LNCaP clone FGC (cell line): ENCODE data around the gene SLC24A3.

Experiments used
- DNase-seq: peaks from one replicate; pipeline ENCODE4 v3.0.0-alpha.2; 2011; ENCODE audit warnings: low read depth
- H3K4me3 ChIP-seq: 2 replicates; pipeline ENCODE4 v1.5.1; 2011; ENCODE audit warnings: mild to moderate bottlenecking, low read depth, low read length, control low read depth
- TF ChIP-seq, protein P1 (sequence below): IDR thresholded peaks from 2 replicates; pipeline ENCODE4 v1.5.1; 2012; ENCODE audit warnings: mild to moderate bottlenecking; ENCODE audit not compliant: control insufficient read depth, insufficient read depth; ENCODE audit errors: extremely low read depth

SLC24A3 gene

GRCh38 chr20:19446246-19446645, 233.8 kb downstream of the SLC24A3 start:
- no peak overlapping the region for H3K4me3 ChIP-seq
- TF ChIP-seq, protein P1, sequence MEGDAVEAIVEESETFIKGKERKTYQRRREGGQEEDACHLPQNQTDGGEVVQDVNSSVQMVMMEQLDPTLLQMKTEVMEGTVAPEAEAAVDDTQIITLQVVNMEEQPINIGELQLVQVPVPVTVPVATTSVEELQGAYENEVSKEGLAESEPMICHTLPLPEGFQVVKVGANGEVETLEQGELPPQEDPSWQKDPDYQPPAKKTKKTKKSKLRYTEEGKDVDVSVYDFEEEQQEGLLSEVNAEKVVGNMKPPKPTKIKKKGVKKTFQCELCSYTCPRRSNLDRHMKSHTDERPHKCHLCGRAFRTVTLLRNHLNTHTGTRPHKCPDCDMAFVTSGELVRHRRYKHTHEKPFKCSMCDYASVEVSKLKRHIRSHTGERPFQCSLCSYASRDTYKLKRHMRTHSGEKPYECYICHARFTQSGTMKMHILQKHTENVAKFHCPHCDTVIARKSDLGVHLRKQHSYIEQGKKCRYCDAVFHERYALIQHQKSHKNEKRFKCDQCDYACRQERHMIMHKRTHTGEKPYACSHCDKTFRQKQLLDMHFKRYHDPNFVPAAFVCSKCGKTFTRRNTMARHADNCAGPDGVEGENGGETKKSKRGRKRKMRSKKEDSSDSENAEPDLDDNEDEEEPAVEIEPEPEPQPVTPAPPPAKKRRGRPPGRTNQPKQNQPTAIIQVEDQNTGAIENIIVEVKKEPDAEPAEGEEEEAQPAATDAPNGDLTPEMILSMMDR, result no peak
- no peak for DNase-seq

GRCh38 chr20:19448632-19449031, 236.2 kb downstream of the SLC24A3 start:
- DNase-seq, result no peak
- TF ChIP-seq, protein P1, result no peak
- no peak overlapping the region for H3K4me3 ChIP-seq

DNA sequence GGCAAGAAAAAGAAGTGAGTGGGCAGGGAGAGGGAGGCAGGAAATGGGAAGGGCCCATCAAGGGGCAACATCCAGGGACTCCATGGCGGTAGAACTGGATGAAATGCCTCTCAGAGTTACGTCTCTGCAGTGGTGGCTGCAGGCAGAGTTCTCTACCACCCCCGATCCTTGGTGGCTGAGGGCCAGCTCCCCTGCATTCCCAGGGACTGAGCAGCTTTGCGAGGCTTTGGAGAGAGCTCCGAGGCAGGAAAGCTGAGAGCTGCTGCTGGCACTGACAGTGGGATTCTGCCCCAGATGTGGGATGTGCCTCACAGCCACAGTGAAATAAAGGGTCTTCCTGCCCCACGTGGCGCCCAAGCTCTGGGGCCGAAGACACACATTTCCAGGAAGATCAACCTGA, 236.6 kb downstream of the SLC24A3 start:
- no peak overlapping the region for H3K4me3 ChIP-seq
- DNase-seq, result no peak
- TF ChIP-seq, protein P1, result no peak

DNA sequence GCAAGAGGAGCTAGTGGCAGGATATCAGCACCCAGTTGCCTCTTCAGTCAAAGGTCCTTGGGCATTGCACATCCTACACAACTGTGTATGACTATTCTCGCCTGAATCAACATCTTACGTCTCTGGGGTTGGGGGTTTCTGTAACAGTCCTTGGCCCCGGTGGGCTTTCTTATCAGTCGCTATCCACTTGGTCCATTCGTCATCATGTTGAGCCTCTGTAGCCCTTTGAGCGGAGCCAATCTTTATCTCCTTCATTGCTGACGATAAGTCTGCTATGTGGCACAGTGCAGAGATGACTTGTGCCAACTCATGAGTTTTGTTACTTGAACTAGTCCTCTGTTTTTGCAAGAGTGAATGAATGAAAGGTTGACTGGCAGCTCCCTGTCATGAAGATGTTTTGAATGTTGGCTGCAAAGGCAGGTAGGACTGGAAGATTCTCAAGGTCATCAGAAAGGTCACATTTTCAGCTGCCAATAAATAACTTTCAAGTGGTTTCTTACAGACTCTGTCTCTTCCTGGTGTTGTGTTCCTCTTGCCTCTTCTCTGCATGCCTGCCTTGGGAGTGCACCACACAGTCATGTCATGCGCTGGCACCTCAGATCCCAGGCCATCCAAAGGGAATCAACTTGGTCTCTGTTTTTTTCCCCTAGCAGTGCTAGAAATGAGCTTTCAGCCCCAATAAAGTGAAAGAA, 238.9 kb downstream of the SLC24A3 start:
- TF ChIP-seq, protein P1, result no peak
- no peak overlapping the region for H3K4me3 ChIP-seq

GRCh38 chr20:19451923-19452295, 239.5 kb downstream of the SLC24A3 start:
- TF ChIP-seq, protein P1, result no peak
- no peak overlapping the region for H3K4me3 ChIP-seq
- no peak for DNase-seq

More for the DNA sequence above, 238.9 kb downstream of the SLC24A3 start:
- DNase-seq, result no peak

DNA sequence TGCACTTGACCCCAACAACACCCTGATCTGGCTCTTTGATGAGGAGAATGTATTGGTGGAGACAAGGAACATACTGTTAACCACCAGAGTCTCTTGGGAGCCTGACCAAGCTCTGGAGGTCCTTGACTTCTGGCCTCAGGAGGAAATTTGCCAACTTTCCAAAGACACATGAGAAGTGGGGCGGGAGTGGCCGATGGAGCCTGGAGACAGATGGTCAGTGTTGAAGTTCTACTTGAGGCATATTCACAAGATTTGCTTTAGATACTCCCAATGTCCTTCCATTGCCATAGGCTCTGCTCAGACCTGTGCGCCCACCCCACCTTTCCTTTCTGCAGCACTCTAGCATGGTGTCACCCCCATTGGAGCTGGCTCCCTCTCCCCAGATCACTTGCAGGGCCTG, 241.0 kb downstream of the SLC24A3 start:
- TF ChIP-seq, protein P1, result no peak
- no peak overlapping the region for H3K4me3 ChIP-seq
- no peak for DNase-seq

- no peak for DNase-seq
- H3K4me3 ChIP-seq, result no peak overlapping the region
Measured at GRCh38 chr20:19453862-19454261, 241.4 kb downstream of the SLC24A3 start.

More at GRCh38 chr20:19453862-19454261, 241.4 kb downstream of the SLC24A3 start:
- TF ChIP-seq, protein P1, result no peak
